SH-SY5Y (cell line): ENCODE data around the gene RUBCN.

Experiments used
- GATA2 ChIP-seq: IDR thresholded peaks from 2 replicates; pipeline ENCODE4 v1.6.1; 2011; ENCODE audit warnings: mild to moderate bottlenecking, low read depth, low read length
- GATA3 ChIP-seq: IDR thresholded peaks from 2 replicates; pipeline ENCODE4 v1.6.1; 2011; ENCODE audit warnings: low read depth, mild to moderate bottlenecking, low read length, moderate library complexity

GRCh38 chr3:197687570-197687969, 49.1 kb downstream of the RUBCN start:
- TF ChIP-seq GATA3 (no peak), GATA2 (no peak)
